OCI-LY7 (cell line): Measurements from ENCODE around the gene AAK1.

ENCODE experiments used
- EZH2phosphoT487 ChIP-seq: fragments of 200-600 bp; sonication (generic); IDR thresholded peaks from 2 replicates; pipeline ENCODE4 v1.6.1; 2018; ENCODE audit warnings: low read depth, borderline replicate concordance, mild to moderate bottlenecking, mixed run types, antibody characterized with exemption, low read length, moderate library complexity, mixed read lengths
- TF ChIP-seq, protein P1 (sequence below): fragments of 200-600 bp; sonication (generic); conservative IDR thresholded peaks from 2 replicates; pipeline ENCODE4 v1.5.1; 2014; ENCODE audit warnings: mild to moderate bottlenecking, antibody characterized with exemption, low read length, moderate library complexity, mixed read lengths

GRCh38 chr2:69517410-69517809 lies 126.1 kb downstream of the AAK1 start:
- TF ChIP-seq, protein P1, sequence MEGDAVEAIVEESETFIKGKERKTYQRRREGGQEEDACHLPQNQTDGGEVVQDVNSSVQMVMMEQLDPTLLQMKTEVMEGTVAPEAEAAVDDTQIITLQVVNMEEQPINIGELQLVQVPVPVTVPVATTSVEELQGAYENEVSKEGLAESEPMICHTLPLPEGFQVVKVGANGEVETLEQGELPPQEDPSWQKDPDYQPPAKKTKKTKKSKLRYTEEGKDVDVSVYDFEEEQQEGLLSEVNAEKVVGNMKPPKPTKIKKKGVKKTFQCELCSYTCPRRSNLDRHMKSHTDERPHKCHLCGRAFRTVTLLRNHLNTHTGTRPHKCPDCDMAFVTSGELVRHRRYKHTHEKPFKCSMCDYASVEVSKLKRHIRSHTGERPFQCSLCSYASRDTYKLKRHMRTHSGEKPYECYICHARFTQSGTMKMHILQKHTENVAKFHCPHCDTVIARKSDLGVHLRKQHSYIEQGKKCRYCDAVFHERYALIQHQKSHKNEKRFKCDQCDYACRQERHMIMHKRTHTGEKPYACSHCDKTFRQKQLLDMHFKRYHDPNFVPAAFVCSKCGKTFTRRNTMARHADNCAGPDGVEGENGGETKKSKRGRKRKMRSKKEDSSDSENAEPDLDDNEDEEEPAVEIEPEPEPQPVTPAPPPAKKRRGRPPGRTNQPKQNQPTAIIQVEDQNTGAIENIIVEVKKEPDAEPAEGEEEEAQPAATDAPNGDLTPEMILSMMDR, result no peak
- TF ChIP-seq EZH2phosphoT487, result no peak
